ENCODE data around the gene LPCAT3. TPM values are rescaled to one million over a fixed set of nuclear protein-coding genes. Genes with fewer than 3 reads are reported as not detected.

The LPCAT3 gene
- total RNA-seq, 1 donor from 2014 or later, result 44.6 TPM

- H3K4me3 Mint-ChIP-seq, result no peak overlapping the region
- no peak overlapping the region for H3K27ac Mint-ChIP-seq
- no peaks in the 10 kb centered on the region for H3K9me3 Mint-ChIP-seq
- no peak for TF ChIP-seq CTCF (IDR thresholded peaks at IDR 0.05; ENCODE audit: unreplicated experiment)
- no peaks in the 10 kb centered on the region for H3K27me3 Mint-ChIP-seq (ENCODE audit: low read depth)
- H3K36me3 Mint-ChIP-seq, result peaks cover 10% of the 10 kb centered on the region
- no peak for DNase-seq (ENCODE audit: low spot score in 2 of 2, unreplicated experiment in 2 of 2)
- no peaks in the 10 kb centered on the region for H3K4me1 Mint-ChIP-seq
These were observed 13.4 kb downstream of the LPCAT3 start for GRCh38 chr12:7004840-7005239.

- Mint-ChIP-seq H3K27ac (no peak overlapping the region), H3K27me3 (ENCODE audit: low read depth) (no peaks in the 10 kb centered on the region), H3K4me1 (no peaks in the 10 kb centered on the region), H3K9me3 (no peaks in the 10 kb centered on the region), H3K36me3 (peaks cover 8% of the 10 kb centered on the region), H3K4me3 (no peak overlapping the region)
- TF ChIP-seq CTCF (IDR thresholded peaks at IDR 0.05; ENCODE audit: unreplicated experiment), result no peak
- no peak for DNase-seq (ENCODE audit: low spot score in 2 of 2, unreplicated experiment in 2 of 2)
These were observed 13.9 kb downstream of the LPCAT3 start for GRCh38 chr12:7004287-7004803.

- no peaks in the 10 kb centered on the region for H3K9me3 Mint-ChIP-seq
- H3K27ac Mint-ChIP-seq, result peak overlapping the region; percentile 54
- no peak for TF ChIP-seq CTCF (IDR thresholded peaks at IDR 0.05; ENCODE audit: unreplicated experiment)
- no peak overlapping the region for H3K4me3 Mint-ChIP-seq
- no peaks in the 10 kb centered on the region for H3K4me1 Mint-ChIP-seq
- no peak for DNase-seq (ENCODE audit: low spot score in 2 of 2, unreplicated experiment in 2 of 2)
- no peaks in the 10 kb centered on the region for H3K27me3 Mint-ChIP-seq (ENCODE audit: low read depth)
- peaks cover 7% of the 10 kb centered on the region for H3K36me3 Mint-ChIP-seq
These were observed 16.2 kb downstream of the LPCAT3 start for GRCh38 chr12:7001921-7002591.

- Mint-ChIP-seq H3K4me3 (no peak overlapping the region), H3K27me3 (ENCODE audit: low read depth) (no peaks in the 10 kb centered on the region), H3K27ac (no peak overlapping the region), H3K4me1 (no peaks in the 10 kb centered on the region), H3K9me3 (no peaks in the 10 kb centered on the region), H3K36me3 (peaks cover 14% of the 10 kb centered on the region)
- no peak for DNase-seq (ENCODE audit: low spot score in 2 of 2, unreplicated experiment in 2 of 2)
- TF ChIP-seq CTCF (IDR thresholded peaks at IDR 0.05; ENCODE audit: unreplicated experiment), result no peak
These were observed 19.4 kb downstream of the LPCAT3 start for GRCh38 chr12:6998715-6999451.

- no peaks in the 10 kb centered on the region for H3K9me3 Mint-ChIP-seq
- DNase-seq (ENCODE audit: low spot score in 2 of 2, unreplicated experiment in 2 of 2), result no peak
- H3K36me3 Mint-ChIP-seq, result peaks cover 24% of the 10 kb centered on the region
- H3K4me3 Mint-ChIP-seq, result no peak overlapping the region
- no peak overlapping the region for H3K27ac Mint-ChIP-seq
- H3K4me1 Mint-ChIP-seq, result no peaks in the 10 kb centered on the region
- no peak for TF ChIP-seq CTCF (IDR thresholded peaks at IDR 0.05; ENCODE audit: unreplicated experiment)
- H3K27me3 Mint-ChIP-seq (ENCODE audit: low read depth), result no peaks in the 10 kb centered on the region
These were observed 22.2 kb downstream of the LPCAT3 start for GRCh38 chr12:6996040-6996441.
